HCT116 (cell line): ENCODE measurements around the gene GRIA1. TPM values are rescaled to one million over a fixed set of nuclear protein-coding genes. Genes with fewer than 3 reads are reported as not detected.

Source experiments
- ATAC-seq: fragments of 200-7000 bp; cut with Tn5 transposase; 2 replicates; pipeline ENCODE4 v1.9.1; 2020; ENCODE audit warnings: mild to moderate bottlenecking, moderate library complexity
- BruUV-seq: library from RNA; stranded (reverse); fragments of 400-500 nt; replicated peaks from 2 replicates; lab custom pipeline; 2021; lab: Mats Ljungman, UMichigan
- CTCF ChIA-PET: fragments of 300-600 bp; sonication (Branson Sonifier 250); formaldehyde crosslinking; loops from one replicate; lab custom pipeline; 2021; ENCODE audit warnings: antibody characterized with exemption; lab: Charles Lee
- POLR2A ChIA-PET: fragments of 300-600, 350-600 bp; sonication (Branson Sonifier 250); formaldehyde crosslinking; loops from one replicate; lab custom pipeline; 2021; ENCODE audit warnings: antibody characterized with exemption; lab: Charles Lee
- RAD21 ChIA-PET, 2 experiments: fragments of 300-600 bp; sonication (Branson Sonifier 250); formaldehyde crosslinking; loops; one replicate each; lab custom pipeline; 2023; ENCODE audit warnings: low total read pairs in 2 of 2; ENCODE audit not compliant: uncharacterized antibody in 2 of 2, unreplicated experiment in 2 of 2, low non-redundant PET in 1 of 2; lab: Charles Lee
- DNase-seq: peaks from one replicate; pipeline ENCODE4 v3.0.0-alpha.2; 2010; ENCODE audit warnings: low read depth, low spot score
- H2AFZ ChIP-seq: fragments of 200-600 bp; shearing (Covaris generic), sonication (generic); 2 replicates; pipeline ENCODE4 v1.6.1; 2017; ENCODE audit warnings: low read depth, mixed run types, mixed read lengths, antibody characterized with exemption, low read length; ENCODE audit not compliant: poor library complexity, severe bottlenecking
- H3K27ac ChIP-seq: 2 replicates; pipeline ENCODE4 v1.5.1; 2012; ENCODE audit warnings: low read depth, low read length
- H3K27me3 ChIP-seq: fragments of 200-600 bp; sonication (generic); 2 replicates; pipeline ENCODE4 v1.6.1; 2016; ENCODE audit warnings: mixed run types, low read length, mixed read lengths; ENCODE audit not compliant: insufficient read depth
- H3K36me3 ChIP-seq, 2 experiments: fragments of 200-500 bp in 1 of 2; fragments of 200-600 bp in 1 of 2; sonication (Bioruptor generic) in 1 of 2; sonication (generic) in 1 of 2; 2 replicates each; pipeline versions ENCODE4 v1.5.1 to v1.6.1; 2014 to 2016; ENCODE audit warnings: low read length in 2 of 2, inconsistent platforms in 1 of 2, mixed read lengths in 1 of 2, mixed run types in 1 of 2; ENCODE audit not compliant: insufficient read depth in 2 of 2, control insufficient read depth in 1 of 2
- H3K4me1 ChIP-seq, 2 experiments: fragments of 200-600 bp in 1 of 2; sonication (generic) in 1 of 2; 2 replicates each; pipeline versions ENCODE4 v1.5.1 to v1.6.1; 2012 to 2017; ENCODE audit warnings: low read length in 2 of 2, inconsistent platforms in 1 of 2, mild to moderate bottlenecking in 1 of 2, mixed read lengths in 1 of 2, mixed run types in 1 of 2, moderate library complexity in 1 of 2; ENCODE audit not compliant: insufficient read depth in 2 of 2, control insufficient read depth in 1 of 2
- H3K4me2 ChIP-seq: fragments of 200-600 bp; sonication (generic); 2 replicates; pipeline ENCODE4 v1.6.1; 2017; ENCODE audit warnings: mixed run types, low read length, mixed read lengths
- H3K4me3 ChIP-seq, 2 experiments: fragments of 200-600 bp in 1 of 2; sonication (generic) in 1 of 2; replicated peaks in 1 of 2; 2 replicates each; pipeline ENCODE4 v1.5.1; 2011 to 2016; ENCODE audit warnings: low read length in 2 of 2, control low read depth in 1 of 2, low read depth in 1 of 2, mild to moderate bottlenecking in 1 of 2, mixed read lengths in 1 of 2, mixed run types in 1 of 2
- H3K79me2 ChIP-seq: fragments of 200-600 bp; sonication (generic); 2 replicates; pipeline ENCODE4 v1.6.1; 2017; ENCODE audit warnings: mild to moderate bottlenecking, mixed run types, low read length, moderate library complexity, mixed read lengths; ENCODE audit not compliant: insufficient read depth
- H3K9ac ChIP-seq: fragments of 200-600 bp; sonication (generic); 2 replicates; pipeline ENCODE4 v1.6.1; 2016; ENCODE audit warnings: low read length, mixed read lengths
- H3K9me2 ChIP-seq: fragments of 200-600 bp; sonication (generic), shearing (Covaris generic); 2 replicates; pipeline ENCODE4 v1.6.1; 2017; ENCODE audit warnings: mixed run types, mild to moderate bottlenecking, moderate library complexity; ENCODE audit not compliant: insufficient read depth
- H3K9me3 ChIP-seq, 2 experiments: fragments of 200-500 bp in 1 of 2; fragments of 200-600 bp in 1 of 2; sonication (Bioruptor generic) in 1 of 2; sonication (generic) in 1 of 2; 2 replicates each; pipeline ENCODE4 v1.6.1; 2014 to 2017; ENCODE audit warnings: low read length in 2 of 2, mixed read lengths in 2 of 2, inconsistent platforms in 1 of 2, low read depth in 1 of 2, mild to moderate bottlenecking in 1 of 2, mixed run types in 1 of 2, moderate library complexity in 1 of 2; ENCODE audit not compliant: control insufficient read depth in 1 of 2, insufficient read depth in 1 of 2
- H4K20me1 ChIP-seq: fragments of 200-600 bp; sonication (generic), shearing (Covaris generic); 2 replicates; pipeline ENCODE4 v1.6.1; 2017; ENCODE audit warnings: mixed run types, mild to moderate bottlenecking, moderate library complexity; ENCODE audit not compliant: insufficient read depth
- CBX3 ChIP-seq: IDR thresholded peaks from 2 replicates; pipeline ENCODE4 v1.6.1; 2012; ENCODE audit warnings: low read depth
- ELF1 ChIP-seq: IDR thresholded peaks from 2 replicates; pipeline ENCODE4 v1.6.1; 2012; ENCODE audit warnings: low read depth, borderline replicate concordance
- EZH2 ChIP-seq: fragments of 200-600 bp; sonication (generic); IDR thresholded peaks from 2 replicates; pipeline ENCODE4 v1.6.1; 2017; ENCODE audit warnings: antibody characterized with exemption, mixed run types
- FOSL1 ChIP-seq: IDR thresholded peaks from 2 replicates; pipeline ENCODE4 v1.6.1; 2012; ENCODE audit warnings: low read depth
- POLR2A ChIP-seq: IDR thresholded peaks from 2 replicates; pipeline ENCODE4 v1.7.0; 2011; ENCODE audit warnings: borderline replicate concordance; ENCODE audit not compliant: insufficient read depth, insufficient read length; ENCODE audit errors: extremely low read depth
- POLR2AphosphoS5 ChIP-seq: IDR thresholded peaks from 2 replicates; pipeline ENCODE4 v1.6.1; 2011; ENCODE audit warnings: mild to moderate bottlenecking, low read depth, low read length, moderate library complexity
- RAD21 ChIP-seq: IDR thresholded peaks from 2 replicates; pipeline ENCODE4 v1.6.1; 2012; ENCODE audit warnings: low read depth, mild to moderate bottlenecking
- SIN3A ChIP-seq: IDR thresholded peaks from 2 replicates; pipeline ENCODE4 v1.6.1; 2012; ENCODE audit warnings: low read depth
- SP1 ChIP-seq: IDR thresholded peaks from 2 replicates; pipeline ENCODE4 v1.6.1; 2012; ENCODE audit warnings: low read depth
- SRF ChIP-seq: IDR thresholded peaks from 2 replicates; pipeline ENCODE4 v1.6.1; 2012; ENCODE audit warnings: low read depth
- TCF7L2 ChIP-seq: IDR thresholded peaks from 2 replicates; pipeline ENCODE4 v1.7.0; 2011; ENCODE audit warnings: borderline replicate concordance, inconsistent platforms; ENCODE audit not compliant: insufficient read depth, insufficient read length; ENCODE audit errors: extremely low read depth
- YY1 ChIP-seq: IDR thresholded peaks from 2 replicates; pipeline ENCODE4 v1.6.1; 2011; ENCODE audit warnings: low read length, low read depth, moderate library complexity, mild to moderate bottlenecking; ENCODE audit not compliant: insufficient replicate concordance; ENCODE audit errors: extremely low read depth
- ZFX ChIP-seq: fragments of 450-650 bp; IDR thresholded peaks from 2 replicates; pipeline ENCODE4 v1.6.1; 2017
- ZNF274 ChIP-seq: fragments of 200-500 bp; sonication (Bioruptor generic); IDR thresholded peaks from 2 replicates; pipeline ENCODE4 v1.6.1; 2014; ENCODE audit warnings: mild to moderate bottlenecking, low read depth, low read length, inconsistent platforms
- intact Hi-C: fragments of 100-400 bp; cut with micrococcal nuclease; formaldehyde crosslinking; loops from 2 replicates; pipeline ENCODE4 v1.10.0; 2022
- total RNA-seq: library from RNA; stranded (reverse); gene quantifications from one replicate; pipeline ENCODE4 v1.2.1, GENCODE V29; 2021; ENCODE audit not compliant: unreplicated experiment
- TF ChIP-seq, protein P1 (sequence below): IDR thresholded peaks from 2 replicates; pipeline ENCODE4 v1.6.1; 2012
- TF ChIP-seq, protein P2 (sequence below), 3 experiments: fragments of 200-600 bp in 1 of 3; sonication (generic) in 1 of 3; IDR thresholded peaks in 2 of 3; conservative IDR thresholded peaks in 1 of 3; 2 replicates each; pipeline ENCODE4 v1.5.1; 2012 to 2017; ENCODE audit warnings: low read depth in 2 of 3, low read length in 2 of 3, antibody characterized with exemption in 1 of 3, borderline replicate concordance in 1 of 3, control low read depth in 1 of 3, mild to moderate bottlenecking in 1 of 3, mixed read lengths in 1 of 3, mixed run types in 1 of 3, moderate library complexity in 1 of 3; ENCODE audit not compliant: insufficient read depth in 1 of 3
- TF ChIP-seq, protein P3 (sequence below): IDR thresholded peaks from 2 replicates; pipeline ENCODE4 v1.6.1; 2012; ENCODE audit warnings: low read depth

Gene GRIA1
- total RNA-seq, 1 experiment from 2014 or later = not detected

DNA sequence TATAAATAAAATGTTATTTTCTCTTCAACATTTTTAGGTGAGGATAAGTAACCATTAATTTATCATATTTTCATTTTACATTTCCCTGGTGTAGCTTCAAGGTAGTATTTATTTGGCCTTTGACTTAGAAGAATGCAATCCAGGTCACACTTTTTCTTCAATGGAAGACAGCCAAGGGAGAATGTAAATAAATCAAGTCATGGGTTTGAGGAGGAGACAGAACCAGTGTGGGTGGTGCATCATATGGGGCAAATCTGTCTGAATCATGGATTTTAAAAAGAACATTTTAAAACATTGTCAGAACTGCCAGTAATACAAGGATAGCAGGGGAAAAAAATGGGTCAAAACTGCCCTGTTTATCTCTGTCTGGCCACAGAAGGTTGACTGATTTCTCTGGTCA is 318.7 kb downstream of the GRIA1 start:
- ChIA-PET RAD21 (no interaction called here), CTCF (no interaction called here), POLR2A (no interaction called here)
- TF ChIP-seq EZH2 (no peak), RAD21 (no peak), ZNF274 (no peak)
- DNase-seq = no peak
- Histone ChIP-seq H3K4me2 (no peak overlapping the region), H4K20me1 (no peaks in the 10 kb centered on the region), H2AFZ (no peak overlapping the region), H3K27me3 (peaks cover 9% of the 10 kb centered on the region), H3K9me2 (no peaks in the 10 kb centered on the region), H3K9me3 (no peaks in the 10 kb centered on the region), H3K36me3 (no peaks in the 10 kb centered on the region), H3K4me1 (no peaks in the 10 kb centered on the region), H3K79me2 (no peaks in the 10 kb centered on the region), H3K27ac (no peak overlapping the region), H3K9ac (no peak overlapping the region), H3K4me3 (no peak overlapping the region)
- intact Hi-C loops = no loop called here
- BruUV-seq = no TSS peak
- ATAC-seq = no peak

DNA sequence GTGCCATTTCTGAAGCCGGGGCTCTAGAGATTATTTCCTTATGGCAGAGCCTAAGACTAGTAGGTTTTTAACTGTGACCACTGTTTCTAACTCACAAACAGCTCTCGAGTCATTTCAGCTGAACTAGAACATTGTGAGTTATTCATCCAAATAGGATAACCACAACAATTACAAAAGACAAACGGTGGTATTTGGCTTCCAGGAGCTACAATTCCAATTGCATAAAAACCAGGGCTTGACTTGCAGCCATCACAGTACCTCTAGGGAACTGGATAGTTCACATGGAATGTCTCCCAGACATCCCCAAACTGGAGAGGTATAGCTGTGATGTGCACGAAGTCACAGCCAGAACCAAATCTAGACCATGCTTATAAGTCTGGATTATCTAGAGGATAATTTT is 323.4 kb downstream of the GRIA1 start:
- BruUV-seq = no TSS peak
- no peak overlapping the region for H2AFZ ChIP-seq
- CTCF ChIA-PET = no interaction called here
- no peak overlapping the region for H3K27ac ChIP-seq
- DNase-seq = no peak
- H4K20me1 ChIP-seq = no peaks in the 10 kb centered on the region
- H3K4me3 ChIP-seq = no peak overlapping the region
- H3K36me3 ChIP-seq = no peaks in the 10 kb centered on the region
- intact Hi-C loops = no loop called here
- ATAC-seq = no peak
- POLR2A ChIA-PET = no interaction called here
- H3K9me2 ChIP-seq = no peaks in the 10 kb centered on the region
- no peak overlapping the region for H3K9ac ChIP-seq
- no peak overlapping the region for H3K4me2 ChIP-seq
- H3K27me3 ChIP-seq = peaks cover 10% of the 10 kb centered on the region
- H3K4me1 ChIP-seq = no peaks in the 10 kb centered on the region
- RAD21 ChIA-PET = no interaction called here
- H3K79me2 ChIP-seq = no peaks in the 10 kb centered on the region
- H3K9me3 ChIP-seq = no peaks in the 10 kb centered on the region
- TF ChIP-seq SP1 = no peak
- TF ChIP-seq, protein P1, sequence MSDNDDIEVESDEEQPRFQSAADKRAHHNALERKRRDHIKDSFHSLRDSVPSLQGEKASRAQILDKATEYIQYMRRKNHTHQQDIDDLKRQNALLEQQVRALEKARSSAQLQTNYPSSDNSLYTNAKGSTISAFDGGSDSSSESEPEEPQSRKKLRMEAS = no peak
- no peak for TF ChIP-seq ELF1
- no peak for TF ChIP-seq YY1
- TF ChIP-seq TCF7L2 = no peak
- TF ChIP-seq, protein P2, sequence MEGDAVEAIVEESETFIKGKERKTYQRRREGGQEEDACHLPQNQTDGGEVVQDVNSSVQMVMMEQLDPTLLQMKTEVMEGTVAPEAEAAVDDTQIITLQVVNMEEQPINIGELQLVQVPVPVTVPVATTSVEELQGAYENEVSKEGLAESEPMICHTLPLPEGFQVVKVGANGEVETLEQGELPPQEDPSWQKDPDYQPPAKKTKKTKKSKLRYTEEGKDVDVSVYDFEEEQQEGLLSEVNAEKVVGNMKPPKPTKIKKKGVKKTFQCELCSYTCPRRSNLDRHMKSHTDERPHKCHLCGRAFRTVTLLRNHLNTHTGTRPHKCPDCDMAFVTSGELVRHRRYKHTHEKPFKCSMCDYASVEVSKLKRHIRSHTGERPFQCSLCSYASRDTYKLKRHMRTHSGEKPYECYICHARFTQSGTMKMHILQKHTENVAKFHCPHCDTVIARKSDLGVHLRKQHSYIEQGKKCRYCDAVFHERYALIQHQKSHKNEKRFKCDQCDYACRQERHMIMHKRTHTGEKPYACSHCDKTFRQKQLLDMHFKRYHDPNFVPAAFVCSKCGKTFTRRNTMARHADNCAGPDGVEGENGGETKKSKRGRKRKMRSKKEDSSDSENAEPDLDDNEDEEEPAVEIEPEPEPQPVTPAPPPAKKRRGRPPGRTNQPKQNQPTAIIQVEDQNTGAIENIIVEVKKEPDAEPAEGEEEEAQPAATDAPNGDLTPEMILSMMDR (IDR thresholded peaks at IDR 0.05 in 2 of 3, conservative IDR thresholded peaks at IDR 0.05 in 1 of 3; ENCODE audit: borderline replicate concordance in 1 of 3, insufficient read depth in 1 of 3, low read depth in 2 of 3, low read length in 2 of 3) = no peak
- no peak for TF ChIP-seq POLR2A
- TF ChIP-seq FOSL1 = no peak
- TF ChIP-seq SIN3A = no peak
- TF ChIP-seq POLR2AphosphoS5 = no peak
- TF ChIP-seq SRF = no peak
- TF ChIP-seq, protein P3, sequence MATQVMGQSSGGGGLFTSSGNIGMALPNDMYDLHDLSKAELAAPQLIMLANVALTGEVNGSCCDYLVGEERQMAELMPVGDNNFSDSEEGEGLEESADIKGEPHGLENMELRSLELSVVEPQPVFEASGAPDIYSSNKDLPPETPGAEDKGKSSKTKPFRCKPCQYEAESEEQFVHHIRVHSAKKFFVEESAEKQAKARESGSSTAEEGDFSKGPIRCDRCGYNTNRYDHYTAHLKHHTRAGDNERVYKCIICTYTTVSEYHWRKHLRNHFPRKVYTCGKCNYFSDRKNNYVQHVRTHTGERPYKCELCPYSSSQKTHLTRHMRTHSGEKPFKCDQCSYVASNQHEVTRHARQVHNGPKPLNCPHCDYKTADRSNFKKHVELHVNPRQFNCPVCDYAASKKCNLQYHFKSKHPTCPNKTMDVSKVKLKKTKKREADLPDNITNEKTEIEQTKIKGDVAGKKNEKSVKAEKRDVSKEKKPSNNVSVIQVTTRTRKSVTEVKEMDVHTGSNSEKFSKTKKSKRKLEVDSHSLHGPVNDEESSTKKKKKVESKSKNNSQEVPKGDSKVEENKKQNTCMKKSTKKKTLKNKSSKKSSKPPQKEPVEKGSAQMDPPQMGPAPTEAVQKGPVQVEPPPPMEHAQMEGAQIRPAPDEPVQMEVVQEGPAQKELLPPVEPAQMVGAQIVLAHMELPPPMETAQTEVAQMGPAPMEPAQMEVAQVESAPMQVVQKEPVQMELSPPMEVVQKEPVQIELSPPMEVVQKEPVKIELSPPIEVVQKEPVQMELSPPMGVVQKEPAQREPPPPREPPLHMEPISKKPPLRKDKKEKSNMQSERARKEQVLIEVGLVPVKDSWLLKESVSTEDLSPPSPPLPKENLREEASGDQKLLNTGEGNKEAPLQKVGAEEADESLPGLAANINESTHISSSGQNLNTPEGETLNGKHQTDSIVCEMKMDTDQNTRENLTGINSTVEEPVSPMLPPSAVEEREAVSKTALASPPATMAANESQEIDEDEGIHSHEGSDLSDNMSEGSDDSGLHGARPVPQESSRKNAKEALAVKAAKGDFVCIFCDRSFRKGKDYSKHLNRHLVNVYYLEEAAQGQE = no peak
- no peak for TF ChIP-seq CBX3
- no peak for TF ChIP-seq ZFX
- no peak for TF ChIP-seq EZH2
